ENCODE measurements around the gene MBTD1. TPM values are rescaled to one million over a fixed set of nuclear protein-coding genes. Genes with fewer than 3 reads are reported as not detected.

MBTD1 gene
- polyA plus RNA-seq, 2 of the 4 experiments (the other 2 are of a cell fraction) = 8.1 to 13.4 TPM

- H3K4me2 ChIP-seq = no peak overlapping the region
- 85% methylated on average over 9 of the region's 9 CpGs for WGBS (ENCODE audit: missing lambda C conversion rate)
- TF ChIP-seq MAFK (IDR thresholded peaks at IDR 0.05; ENCODE audit: partially characterized antibody) (no peak), RFX5 (IDR thresholded peaks at IDR 0.05) (no peak), FOSL2 (IDR thresholded peaks at IDR 0.05) (no peak), FOSL2 (CRISPR knock-in tag; IDR thresholded peaks at IDR 0.05) (no peak), FOXS1 (CRISPR knock-in tag; IDR thresholded peaks at IDR 0.05) (no peak), JUNB (IDR thresholded peaks at IDR 0.05) (no peak), CHD4 (IDR thresholded peaks at IDR 0.05; ENCODE audit: borderline replicate concordance) (no peak), ESRRA (IDR thresholded peaks at IDR 0.05; ENCODE audit: borderline replicate concordance, low read length) (no peak), CBX2 (IDR thresholded peaks at IDR 0.05; ENCODE audit: borderline replicate concordance, low read depth) (no peak), NR3C1 (IDR thresholded peaks at IDR 0.05) (no peak), SREBF2 (IDR thresholded peaks at IDR 0.05) (no peak), MYC (IDR thresholded peaks at IDR 0.05; ENCODE audit: borderline replicate concordance, low read length) (no peak), HOXA7 (CRISPR knock-in tag; IDR thresholded peaks at IDR 0.05) (no peak), HES2 (IDR thresholded peaks at IDR 0.05) (no peak)
- TF ChIP-seq, protein P1, sequence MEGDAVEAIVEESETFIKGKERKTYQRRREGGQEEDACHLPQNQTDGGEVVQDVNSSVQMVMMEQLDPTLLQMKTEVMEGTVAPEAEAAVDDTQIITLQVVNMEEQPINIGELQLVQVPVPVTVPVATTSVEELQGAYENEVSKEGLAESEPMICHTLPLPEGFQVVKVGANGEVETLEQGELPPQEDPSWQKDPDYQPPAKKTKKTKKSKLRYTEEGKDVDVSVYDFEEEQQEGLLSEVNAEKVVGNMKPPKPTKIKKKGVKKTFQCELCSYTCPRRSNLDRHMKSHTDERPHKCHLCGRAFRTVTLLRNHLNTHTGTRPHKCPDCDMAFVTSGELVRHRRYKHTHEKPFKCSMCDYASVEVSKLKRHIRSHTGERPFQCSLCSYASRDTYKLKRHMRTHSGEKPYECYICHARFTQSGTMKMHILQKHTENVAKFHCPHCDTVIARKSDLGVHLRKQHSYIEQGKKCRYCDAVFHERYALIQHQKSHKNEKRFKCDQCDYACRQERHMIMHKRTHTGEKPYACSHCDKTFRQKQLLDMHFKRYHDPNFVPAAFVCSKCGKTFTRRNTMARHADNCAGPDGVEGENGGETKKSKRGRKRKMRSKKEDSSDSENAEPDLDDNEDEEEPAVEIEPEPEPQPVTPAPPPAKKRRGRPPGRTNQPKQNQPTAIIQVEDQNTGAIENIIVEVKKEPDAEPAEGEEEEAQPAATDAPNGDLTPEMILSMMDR (IDR thresholded peaks at IDR 0.05) = no peak
- TF ChIP-seq, protein P2, sequence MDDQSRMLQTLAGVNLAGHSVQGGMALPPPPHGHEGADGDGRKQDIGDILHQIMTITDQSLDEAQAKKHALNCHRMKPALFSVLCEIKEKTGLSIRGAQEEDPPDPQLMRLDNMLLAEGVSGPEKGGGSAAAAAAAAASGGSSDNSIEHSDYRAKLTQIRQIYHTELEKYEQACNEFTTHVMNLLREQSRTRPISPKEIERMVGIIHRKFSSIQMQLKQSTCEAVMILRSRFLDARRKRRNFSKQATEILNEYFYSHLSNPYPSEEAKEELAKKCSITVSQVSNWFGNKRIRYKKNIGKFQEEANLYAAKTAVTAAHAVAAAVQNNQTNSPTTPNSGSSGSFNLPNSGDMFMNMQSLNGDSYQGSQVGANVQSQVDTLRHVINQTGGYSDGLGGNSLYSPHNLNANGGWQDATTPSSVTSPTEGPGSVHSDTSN (IDR thresholded peaks at IDR 0.05) = no peak
- ATAC-seq (no peak), FAIRE-seq (no peak), DNase-seq (ENCODE audit: low read depth in 1 of 2, low spot score in 1 of 2) (no peak)
- ChIA-PET POLR2A (no interaction called here), CTCF (interaction anchor here (0.6 kb wide), 1 partner anchor 992 kb away, joined by 4 read pairs; no protein-coding TSS in a partner anchor)
- H3K4me3 ChIP-seq = no peak overlapping the region
- no peaks in the 10 kb centered on the region for H3K4me1 ChIP-seq
- H3K9me3 ChIP-seq = peaks cover 23% of the 10 kb centered on the region
- no peak overlapping the region for H3K27ac ChIP-seq
Observed at GRCh38 chr17:51305182-51305581, 45.3 kb upstream of the MBTD1 start.

- no peak overlapping the region for H3K4me2 ChIP-seq
- no peaks in the 10 kb centered on the region for H3K4me1 ChIP-seq
- ChIA-PET POLR2A (no interaction called here), CTCF (interaction anchor here (0.9 to 4.7 kb wide), 18 partner anchors 12 to 807 kb away, joined by 3 to 41 read pairs (median 5); no protein-coding TSS in a partner anchor)
- H3K9me3 ChIP-seq = peaks cover 8% of the 10 kb centered on the region
- TF ChIP-seq RFX5 (IDR thresholded peaks at IDR 0.05) (no peak), NR3C1 (IDR thresholded peaks at IDR 0.05) (no peak), BHLHE40 (IDR thresholded peaks at IDR 0.05; ENCODE audit: low read depth, low read length) (no peak), EHMT2 (IDR thresholded peaks at IDR 0.05; ENCODE audit: low read depth) (no peak), HES2 (IDR thresholded peaks at IDR 0.05) (no peak), MAFK (IDR thresholded peaks at IDR 0.05; ENCODE audit: partially characterized antibody) (peak; percentile 63), RARB (CRISPR knock-in tag; IDR thresholded peaks at IDR 0.05) (no peak)
- no peak overlapping the region for H3K27ac ChIP-seq
- DNase-seq (ENCODE audit: low read depth in 1 of 2, low spot score in 1 of 2) (no peak), ATAC-seq (no peak), FAIRE-seq (peak; percentile 73)
- WGBS (ENCODE audit: missing lambda C conversion rate) = 84% methylated on average over 4 of the region's 4 CpGs
- H3K4me3 ChIP-seq = no peak overlapping the region
Observed at GRCh38 chr17:51299859-51300258, 40.0 kb upstream of the MBTD1 start.

GRCh38 chr17:51298508-51299371 lies 38.9 kb upstream of the MBTD1 start:
- POLR2A ChIA-PET = no interaction called here
- DNase-seq (ENCODE audit: low read depth in 1 of 2, low spot score in 1 of 2) = peak; percentile 51 to 67
- CTCF ChIA-PET = interaction anchor here (0.6 to 4.7 kb wide), 35 partner anchors 8 to 808 kb away, joined by 3 to 41 read pairs (median 5); no protein-coding TSS in a partner anchor
- no peaks in the 10 kb centered on the region; the same call in 2 of the 3 replicates for H3K9me3 ChIP-seq
- H3K4me1 ChIP-seq = no peaks in the 10 kb centered on the region
- H3K4me2 ChIP-seq = no peak overlapping the region
- FAIRE-seq = peak; percentile 96
- TF ChIP-seq HOXA7 (CRISPR knock-in tag; IDR thresholded peaks at IDR 0.05) (peak; percentile 20; the same call in 1 of the 2 replicates), ESRRA (IDR thresholded peaks at IDR 0.05; ENCODE audit: borderline replicate concordance, low read length) (0 out of 2 replicates have a peak, but pooled peaks have one; percentile 27), RAD21 (conservative IDR thresholded peaks at IDR 0.05 in 1 of 2, IDR thresholded peaks at IDR 0.05 in 1 of 2) (peak; percentile 80 to 82), KDM1A (IDR thresholded peaks at IDR 0.05; ENCODE audit: low read depth) (no peak), TFCP2L1 (CRISPR knock-in tag; IDR thresholded peaks at IDR 0.05) (0 out of 2 replicates have a peak, but pooled peaks have one; percentile 26), FOSB (CRISPR knock-in tag; IDR thresholded peaks at IDR 0.05) (peak; percentile 53; the same call in 1 of the 2 replicates), SMC3 (IDR thresholded peaks at IDR 0.05) (peak; percentile 45; the same call in 2 of the 3 replicates), PHF8 (IDR thresholded peaks at IDR 0.05; ENCODE audit: borderline replicate concordance, low read depth) (no peak)
- TF ChIP-seq, protein P1 (IDR thresholded peaks at IDR 0.05) = peak; percentile 89
- TF ChIP-seq, protein P3, sequence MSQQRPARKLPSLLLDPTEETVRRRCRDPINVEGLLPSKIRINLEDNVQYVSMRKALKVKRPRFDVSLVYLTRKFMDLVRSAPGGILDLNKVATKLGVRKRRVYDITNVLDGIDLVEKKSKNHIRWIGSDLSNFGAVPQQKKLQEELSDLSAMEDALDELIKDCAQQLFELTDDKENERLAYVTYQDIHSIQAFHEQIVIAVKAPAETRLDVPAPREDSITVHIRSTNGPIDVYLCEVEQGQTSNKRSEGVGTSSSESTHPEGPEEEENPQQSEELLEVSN (IDR thresholded peaks at IDR 0.05; ENCODE audit: borderline replicate concordance, low read depth) = no peak
- no peak overlapping the region for H3K4me3 ChIP-seq
- ATAC-seq = peak; percentile 79 to 82
- no peak overlapping the region for H3K27ac ChIP-seq
- 52% methylated on average over 10 of the region's 10 CpGs for WGBS (ENCODE audit: missing lambda C conversion rate)
